ENCODE results near the gene ARL15.

DNA sequence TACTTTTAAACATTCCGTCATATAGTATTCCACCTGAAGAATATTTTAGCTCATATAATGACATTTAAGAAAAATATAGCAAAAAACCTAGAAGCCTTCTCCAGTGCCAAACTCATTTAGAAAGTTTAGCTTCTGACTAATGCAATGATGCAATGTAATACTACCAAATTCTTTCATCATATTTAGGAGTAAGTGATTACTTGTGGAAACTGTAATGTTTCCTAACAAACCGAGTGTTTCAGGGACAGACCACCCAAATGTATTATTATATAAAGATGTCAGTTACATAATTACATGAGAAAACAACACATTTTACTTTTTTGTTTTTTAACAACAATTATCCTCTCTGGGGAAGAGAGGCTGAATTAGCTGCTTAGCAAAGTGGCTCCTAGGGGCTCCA, 316.2 kb downstream of the ARL15 start:
- TF ChIP-seq GATA2 (IDR thresholded peaks at IDR 0.05; ENCODE audit: low read depth, low read length) (no peak), GATA3 (IDR thresholded peaks at IDR 0.05; ENCODE audit: low read depth, low read length) (no peak)

Measured in SH-SY5Y (cell line).